OCI-LY3 (cell line): ENCODE measurements around the gene TGFBR1.

Experiments
- CTCF ChIP-seq: fragments of 200-600, 300-600 bp; sonication (generic); IDR thresholded peaks from 2 replicates; pipeline ENCODE4 v1.5.1; 2014; ENCODE audit warnings: antibody characterized with exemption, low read length, low read depth
- EZH2phosphoT487 ChIP-seq: fragments of 200-600 bp; shearing (Covaris generic); IDR thresholded peaks from 2 replicates; pipeline ENCODE4 v1.6.1; 2018; ENCODE audit warnings: antibody characterized with exemption, mixed run types, low read depth

- TF ChIP-seq CTCF (no peak), EZH2phosphoT487 (no peak)
Observed at GRCh38 chr9:99083051-99083450, 21.9 kb upstream of the TGFBR1 start.
